Caco-2 (cell line): ENCODE results near the gene METTL3. TPM values are rescaled to one million over a fixed set of nuclear protein-coding genes. Genes with fewer than 3 reads are reported as not detected.
A peak's percentile ranks its signal among the peaks of the same experiment; 100 is the strongest.

Experiments
- BruUV-seq: library from RNA; stranded (reverse); fragments of 400-500 nt; replicated peaks from 2 replicates; lab custom pipeline; 2021; lab: Mats Ljungman, UMichigan
- CTCF ChIA-PET: fragments of 300-600 bp; sonication (Branson Sonifier 250); formaldehyde crosslinking; loops from one replicate; lab custom pipeline; 2022; ENCODE audit warnings: antibody characterized with exemption; lab: Charles Lee
- POLR2A ChIA-PET: fragments of 300-600 bp; sonication (Branson Sonifier 250); formaldehyde crosslinking; loops from one replicate; lab custom pipeline; 2022; ENCODE audit warnings: antibody characterized with exemption; lab: Charles Lee
- DNase-seq, 2 experiments: peaks; one replicate each; pipeline versions ENCODE4 v3.0.0 to v3.0.0-alpha.2; 2020 to 2022
- H3K27me3 ChIP-seq: replicated peaks from 2 replicates; pipeline ENCODE4 v1.6.0; 2011; ENCODE audit warnings: low read length; ENCODE audit not compliant: control insufficient read depth, insufficient read depth
- H3K36me3 ChIP-seq: 2 replicates; pipeline ENCODE4 v1.5.1; 2011; ENCODE audit warnings: low read length; ENCODE audit not compliant: control insufficient read depth, insufficient read depth
- H3K4me1 ChIP-seq: fragments of 250-450 bp; sonication (Bioruptor Pico); 2 replicates; pipeline ENCODE4 v1.5.1; 2020; ENCODE audit warnings: mild to moderate bottlenecking
- H3K4me3 ChIP-seq: 2 replicates; pipeline ENCODE4 v1.5.1; 2011; ENCODE audit warnings: low read depth, mild to moderate bottlenecking, control low read depth, low read length
- H3K9me3 ChIP-seq: fragments of 250-450 bp; sonication (Bioruptor Pico); 2 replicates; pipeline ENCODE4 v1.5.1; 2020; ENCODE audit warnings: mild to moderate bottlenecking, moderate library complexity
- H3K27ac Mint-ChIP-seq: one replicate; pipeline ENCODE4 v1.8.0; 2022; ENCODE audit warnings: mixed read lengths; ENCODE audit not compliant: unreplicated experiment
- H3K27me3 Mint-ChIP-seq: one replicate; pipeline ENCODE4 v1.8.0; 2022; ENCODE audit warnings: mixed read lengths; ENCODE audit not compliant: insufficient read depth, unreplicated experiment
- H3K36me3 Mint-ChIP-seq: one replicate; pipeline ENCODE4 v1.8.0; 2022; ENCODE audit warnings: mild to moderate bottlenecking, mixed read lengths; ENCODE audit not compliant: insufficient read depth, unreplicated experiment
- H3K4me1 Mint-ChIP-seq: one replicate; pipeline ENCODE4 v1.8.0; 2022; ENCODE audit warnings: low read depth, mixed read lengths; ENCODE audit not compliant: unreplicated experiment
- H3K4me3 Mint-ChIP-seq: one replicate; pipeline ENCODE4 v1.8.0; 2022; ENCODE audit warnings: mild to moderate bottlenecking, moderate library complexity, mixed read lengths; ENCODE audit not compliant: unreplicated experiment
- H3K9me3 Mint-ChIP-seq: one replicate; pipeline ENCODE4 v1.8.0; 2022; ENCODE audit warnings: mixed read lengths; ENCODE audit not compliant: unreplicated experiment
- CTCF ChIP-seq, 2 experiments: fragments of 200-600 bp in 1 of 2; IDR thresholded peaks; 1 replicate in 1 of 2; 2 replicates in 1 of 2; pipeline versions ENCODE4 v1.5.1 to v1.8.0; 2011 to 2022; ENCODE audit warnings: antibody characterized with exemption in 1 of 2, control low read depth in 1 of 2, inconsistent platforms in 1 of 2, low read depth in 1 of 2, low read length in 1 of 2, mild to moderate bottlenecking in 1 of 2, moderate library complexity in 1 of 2; ENCODE audit not compliant: insufficient read depth in 1 of 2, severe bottlenecking in 1 of 2, unreplicated experiment in 1 of 2
- intact Hi-C: fragments of 100-400 bp; cut with micrococcal nuclease; formaldehyde crosslinking; loops from one replicate; pipeline ENCODE4 v1.10.0; 2022; ENCODE audit not compliant: unreplicated experiment
- total RNA-seq: library from RNA; stranded (reverse); gene quantifications from 2 replicates; pipeline ENCODE4 v1.2.3, GENCODE V29; 2022

The METTL3 gene
- total RNA-seq, 1 experiment from 2014 or later: 40.1 TPM

GRCh38 chr14:21476925-21477681 is 34.0 kb downstream of the METTL3 start, which contains the start of the genes RAB2B and TOX4:
TSS of gene RAB2B (minus strand) at chr14:21476959. CDS start at chr14:21476872, 87 bp downstream.
TSS of gene TOX4 (plus strand) at chr14:21477195. CDS start at chr14:21477279, 84 bp downstream.
- Histone ChIP-seq H3K36me3 (no peaks in the 10 kb centered on the region), H3K4me3 (peak within 1 kb of the TSS; percentile 97), H3K4me1 (peaks cover 3% of the 10 kb centered on the region; the same call in 1 of the 2 replicates), H3K9me3 (no peaks in the 10 kb centered on the region), H3K27me3 (no peaks in the 10 kb centered on the region)
- Mint-ChIP-seq H3K27me3 (no peaks in the 10 kb centered on the region), H3K4me3 (peak within 1 kb of the TSS; percentile 97), H3K9me3 (no peaks in the 10 kb centered on the region), H3K36me3 (peaks cover 35% of the 10 kb centered on the region), H3K27ac (peak within 1 kb of the TSS; percentile 97), H3K4me1 (no peaks in the 10 kb centered on the region)
- DNase-seq: peak; percentile 97 to 98
- no TSS peak for BruUV-seq
- POLR2A ChIA-PET: interaction anchor here (0.5 to 1.9 kb wide), 14 partner anchors 10 to 375 kb away, joined by 3 to 17 read pairs (median 4); partner anchors contain the start of genes CHD8, METTL3, SALL2 and SUPT16H
- CTCF ChIA-PET: interaction anchor here (0.5 to 2.6 kb wide), 12 partner anchors 11 to 686 kb away, joined by 3 to 16 read pairs (median 4); partner anchors contain the start of genes CHD8, METTL3 and SUPT16H
- intact Hi-C loops: loop anchor here (1.0 to 5.0 kb wide), 6 partner anchors 21 to 208 kb away; partner anchors contain the start of genes CHD8, HNRNPC, METTL3 and SUPT16H
- TF ChIP-seq CTCF (IDR thresholded peaks at IDR 0.05; ENCODE audit: insufficient read depth in 1 of 2, low read depth in 1 of 2, low read length in 1 of 2, severe bottlenecking in 1 of 2, unreplicated experiment in 1 of 2): peak; percentile 92 to 99

- H3K4me3 ChIP-seq: peak overlapping the region; percentile 83
- intact Hi-C loops: loop anchor here (5.0 kb wide), 1 partner anchor 94 kb away; the partner anchor contains the start of gene SUPT16H
- H3K4me1 ChIP-seq: peaks cover 3% of the 10 kb centered on the region; the same call in 1 of the 2 replicates
- CTCF ChIA-PET: interaction anchor here (0.5 to 2.6 kb wide), 8 partner anchors 10 to 687 kb away, joined by 3 to 16 read pairs (median 4); partner anchors contain the start of genes CHD8, METTL3 and SUPT16H
- no peaks in the 10 kb centered on the region for H3K9me3 Mint-ChIP-seq
- no peak for TF ChIP-seq CTCF (IDR thresholded peaks at IDR 0.05; ENCODE audit: insufficient read depth in 1 of 2, low read depth in 1 of 2, low read length in 1 of 2, severe bottlenecking in 1 of 2, unreplicated experiment in 1 of 2)
- no peaks in the 10 kb centered on the region for H3K9me3 ChIP-seq
- no peaks in the 10 kb centered on the region for H3K4me1 Mint-ChIP-seq
- no peak for DNase-seq
- POLR2A ChIA-PET: interaction anchor here (0.5 to 1.7 kb wide), 12 partner anchors 9 to 376 kb away, joined by 3 to 17 read pairs (median 4); partner anchors contain the start of genes CHD8, METTL3, SALL2 and SUPT16H
- H3K36me3 Mint-ChIP-seq: peaks cover 37% of the 10 kb centered on the region
- no peaks in the 10 kb centered on the region for H3K36me3 ChIP-seq
- H3K27me3 ChIP-seq: no peaks in the 10 kb centered on the region
- H3K27ac Mint-ChIP-seq: peak overlapping the region; percentile 97
- peak overlapping the region; percentile 97 for H3K4me3 Mint-ChIP-seq
- BruUV-seq: no TSS peak
- H3K27me3 Mint-ChIP-seq: no peaks in the 10 kb centered on the region
Observed at GRCh38 chr14:21476523-21476924, 34.6 kb downstream of the METTL3 start.
